Amniotic stem cell (primary cell): ENCODE results near the gene SLC25A21.
"Not testable (repeated sequence)": the region's sequence is repeated elsewhere in the genome, so short reads cannot be mapped to it uniquely, and the experiment has no call there.

ENCODE experiments used
- DNase-seq: peaks from one replicate; lab custom pipeline; 2025; lab: John Stamatoyannopoulos, UW

SLC25A21 gene

DNA sequence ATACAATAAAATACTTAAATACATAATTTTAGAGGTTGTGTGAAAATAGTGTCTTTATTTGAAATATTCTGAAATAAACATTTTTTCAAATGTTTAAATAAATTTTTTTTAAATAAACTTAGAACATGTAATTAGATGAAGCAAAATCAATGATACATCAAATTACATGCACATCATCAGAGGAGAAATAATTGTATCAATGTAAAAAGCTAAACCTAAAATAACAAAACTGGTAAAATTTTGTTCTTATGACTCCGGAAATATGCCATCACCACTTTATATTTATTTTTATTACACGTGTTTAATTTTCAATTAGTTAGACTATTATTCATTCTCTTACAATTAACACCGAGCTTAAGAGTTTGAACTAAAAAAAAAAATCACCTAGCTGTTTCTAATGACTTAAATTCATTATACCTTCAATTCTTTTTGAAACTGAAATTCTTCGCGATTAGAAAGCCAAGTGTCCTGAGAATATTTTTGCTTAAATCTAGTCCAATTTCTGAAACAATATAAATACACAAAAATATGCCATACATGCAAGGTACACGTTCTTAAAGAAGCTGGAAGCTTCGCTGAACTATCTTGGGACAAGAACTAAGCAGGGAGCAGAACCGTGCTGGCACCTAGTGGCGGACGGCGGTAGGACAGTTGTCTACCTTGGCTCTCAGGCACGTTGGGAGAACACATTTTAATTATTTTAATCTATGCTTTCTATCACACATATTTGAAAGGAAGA is 230.5 kb downstream of the SLC25A21 start:
- peak; percentile 26 for DNase-seq

DNA sequence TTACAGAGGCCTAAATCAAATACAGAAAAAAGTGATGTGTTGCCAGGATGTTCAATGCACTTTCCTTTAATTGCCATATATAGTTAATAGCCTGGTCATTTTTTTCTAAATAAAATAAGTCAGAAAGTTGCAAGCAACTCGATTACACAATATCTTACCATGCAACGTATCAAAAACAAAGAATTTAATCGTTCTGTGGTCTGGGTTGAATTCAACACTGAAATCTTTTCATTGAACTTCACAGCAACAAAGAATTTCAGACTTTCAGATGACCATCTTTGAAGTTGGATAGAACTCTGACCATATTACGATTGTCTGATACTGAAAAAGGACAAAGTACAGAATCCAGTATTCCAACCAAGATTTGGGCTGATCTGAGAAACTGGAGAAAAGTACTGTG is 231.9 kb downstream of the SLC25A21 start:
- no peak for DNase-seq

DNA sequence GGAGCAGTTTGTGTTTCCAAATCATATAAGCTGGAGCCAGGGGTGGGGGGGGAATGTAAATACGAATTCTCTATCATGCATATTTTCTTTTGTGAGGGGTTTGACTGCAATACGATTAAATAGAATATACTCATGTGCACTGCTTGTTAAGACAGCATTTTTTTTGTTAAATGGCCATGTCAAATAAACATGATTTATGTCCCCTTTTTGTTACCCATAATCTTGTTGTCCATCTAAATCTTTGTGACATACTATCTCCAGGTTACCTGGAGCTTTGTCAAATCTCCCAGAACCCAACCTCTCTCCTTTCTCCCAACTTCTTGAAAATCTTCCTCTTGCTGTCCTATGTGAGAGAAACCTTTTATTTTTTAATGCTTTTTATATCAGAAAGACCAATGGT is 233.1 kb downstream of the SLC25A21 start:
- no peak for DNase-seq

DNA sequence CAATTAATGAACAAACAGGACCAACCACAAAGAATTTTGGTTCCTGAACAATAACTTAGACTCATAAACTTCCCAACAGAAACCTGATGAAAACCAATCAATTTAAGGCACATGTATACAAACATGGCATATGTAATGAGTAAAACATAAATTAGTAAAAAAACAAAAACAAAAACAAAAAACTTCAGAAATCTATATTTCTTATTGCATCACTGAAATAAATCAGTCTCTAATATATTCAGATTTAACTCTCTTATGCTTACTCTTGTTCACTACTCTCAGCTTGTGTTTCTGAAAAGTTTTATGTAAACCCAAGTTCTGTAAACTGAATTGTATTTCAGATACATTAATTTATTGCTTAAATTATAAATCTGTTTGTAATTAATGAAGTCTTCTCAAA is 233.7 kb downstream of the SLC25A21 start:
- DNase-seq: no peak

DNA sequence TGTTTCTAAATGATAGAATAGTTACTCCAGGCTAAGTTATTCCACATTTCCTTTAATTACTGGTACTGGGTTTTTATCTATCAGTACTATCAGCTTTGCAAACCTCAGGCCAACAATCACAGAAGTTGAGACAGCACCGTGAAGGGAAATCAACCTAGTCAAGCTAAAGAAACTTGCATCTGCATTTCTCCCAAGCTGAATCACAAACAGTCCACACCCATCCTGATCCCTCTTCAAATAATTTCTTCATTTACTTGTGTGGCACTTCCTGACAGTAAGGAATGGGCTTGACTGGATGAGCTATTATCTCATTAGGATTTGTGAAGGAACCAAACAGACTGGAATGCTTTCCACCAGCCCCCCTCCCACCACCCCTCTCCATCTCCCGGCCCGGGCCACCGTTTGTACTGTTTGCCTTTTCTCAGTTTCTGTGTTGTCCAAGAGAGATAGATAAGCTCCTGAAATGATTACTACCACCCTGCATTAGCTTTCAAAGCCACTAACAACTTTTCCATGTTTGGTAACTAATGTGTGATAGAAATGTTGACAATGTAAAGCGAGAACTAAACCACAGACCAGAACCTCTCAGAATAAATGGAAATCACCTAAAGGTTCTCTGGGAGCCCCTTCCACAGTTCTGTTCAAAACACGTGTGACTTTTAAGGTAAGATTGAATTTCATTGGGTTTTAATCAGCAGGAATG is 236.3 kb downstream of the SLC25A21 start:
- DNase-seq: peak; percentile 60

DNA sequence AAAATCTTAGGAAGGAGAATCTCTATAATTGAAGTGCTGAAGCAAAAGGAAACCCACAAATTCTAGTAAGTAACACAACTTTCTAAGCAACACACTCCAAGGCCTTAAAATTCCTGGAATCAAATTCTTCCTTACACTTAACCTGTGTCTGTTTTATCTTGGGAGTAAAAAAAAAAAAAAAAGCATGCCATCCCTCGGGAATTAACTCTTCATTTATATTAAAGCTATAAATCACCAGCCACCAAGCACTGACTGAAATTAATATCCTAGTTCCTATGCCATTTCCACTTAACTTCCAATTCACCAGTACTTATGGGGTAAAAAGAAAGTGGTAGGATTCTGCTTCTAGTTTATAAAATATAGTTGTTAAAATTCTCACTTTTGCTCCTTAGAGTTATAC is 238.1 kb downstream of the SLC25A21 start:
- no peak for DNase-seq

DNA sequence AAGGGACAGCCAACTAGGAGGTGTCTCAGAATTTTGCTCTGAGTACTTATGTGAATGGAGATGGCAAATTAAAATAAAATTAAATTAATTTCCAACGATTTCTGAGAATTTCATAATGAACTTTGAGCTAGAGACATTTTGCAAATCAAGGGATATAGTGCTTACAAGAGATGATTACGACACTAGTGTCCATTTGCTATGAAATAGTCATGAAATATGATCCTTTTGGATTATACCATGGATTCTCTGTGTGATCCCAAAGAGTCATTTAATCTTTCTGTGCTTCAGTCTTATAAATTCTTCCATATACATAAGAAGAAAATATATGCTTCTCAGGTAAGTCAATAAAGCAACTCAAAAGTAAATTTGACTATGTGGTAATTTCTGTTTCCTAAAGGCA is 240.6 kb downstream of the SLC25A21 start:
- DNase-seq: no peak

DNA sequence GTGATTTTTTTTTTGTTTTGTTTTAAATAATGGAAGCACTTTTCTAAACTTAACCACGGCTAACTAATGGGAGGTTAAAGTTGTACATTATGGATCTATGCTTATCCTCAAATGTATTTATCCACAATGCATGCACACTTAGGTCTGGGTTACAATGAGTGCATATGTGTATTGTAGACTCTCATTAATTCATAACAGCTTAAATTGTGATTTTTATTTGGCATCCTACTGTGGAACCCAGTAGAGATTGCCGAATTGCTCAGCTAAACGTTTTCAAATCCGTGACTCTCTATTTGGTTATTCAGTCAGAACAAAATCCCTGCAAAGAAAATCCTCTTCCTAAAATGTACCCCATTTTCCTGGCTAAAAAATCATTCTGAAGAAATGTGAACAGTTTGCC is 244.0 kb downstream of the SLC25A21 start:
- no peak for DNase-seq

DNA sequence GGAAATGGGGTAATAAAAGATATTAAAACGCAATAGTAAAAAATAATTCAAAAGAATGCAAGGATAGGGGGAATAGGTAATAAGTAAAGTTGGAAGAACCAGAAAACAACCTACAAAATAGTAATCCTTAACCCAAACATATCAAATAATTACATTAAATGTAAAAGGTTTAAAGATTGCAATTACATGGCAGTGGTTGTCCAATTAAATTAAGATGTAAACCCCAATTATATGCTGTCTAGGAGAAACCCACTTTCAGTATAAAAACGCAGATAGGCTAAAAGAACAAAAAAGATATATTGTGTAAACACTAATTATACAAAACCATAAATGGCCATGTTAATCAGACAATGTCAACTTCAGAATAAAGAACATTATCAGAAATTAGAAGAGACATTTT is 247.3 kb downstream of the SLC25A21 start:
- no peak for DNase-seq

DNA sequence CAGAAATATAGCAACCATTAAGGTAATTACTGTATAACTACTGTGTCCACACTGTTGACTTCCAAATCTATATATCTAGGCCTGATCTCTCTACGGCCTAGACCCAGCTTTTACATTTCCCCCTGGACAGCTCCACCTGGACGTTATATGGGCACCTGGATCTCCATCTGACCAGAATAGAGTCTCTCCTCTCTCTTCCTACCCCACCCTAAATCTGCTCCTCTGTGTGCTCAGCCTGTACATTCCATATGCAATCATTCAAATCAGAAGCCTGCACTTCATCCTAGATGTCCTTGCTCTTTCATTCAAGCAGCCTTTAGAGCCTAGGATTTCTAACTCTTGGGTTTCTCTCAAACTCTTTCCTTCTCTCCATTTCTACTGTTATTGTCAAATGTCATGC is 255.7 kb downstream of the SLC25A21 start:
- DNase-seq: no peak

DNA sequence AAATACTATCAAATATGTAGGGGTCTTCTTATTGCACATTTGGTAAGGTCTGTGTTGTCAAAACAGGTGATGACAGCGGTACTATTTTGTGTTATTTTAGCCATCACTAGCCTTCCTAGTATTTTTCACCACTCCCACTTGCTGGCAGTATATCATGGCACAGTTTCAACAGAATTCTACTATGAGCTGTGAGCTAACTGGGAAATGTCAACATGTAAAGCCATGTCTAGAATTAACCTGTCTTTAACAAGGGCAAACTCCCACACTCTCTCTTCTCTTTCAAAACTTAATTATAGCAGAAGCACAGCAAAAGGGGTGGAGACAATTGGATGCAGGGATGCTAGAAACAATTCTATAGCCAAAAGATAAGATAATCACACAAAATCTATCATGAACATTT is 257.3 kb downstream of the SLC25A21 start:
- no peak for DNase-seq

DNA sequence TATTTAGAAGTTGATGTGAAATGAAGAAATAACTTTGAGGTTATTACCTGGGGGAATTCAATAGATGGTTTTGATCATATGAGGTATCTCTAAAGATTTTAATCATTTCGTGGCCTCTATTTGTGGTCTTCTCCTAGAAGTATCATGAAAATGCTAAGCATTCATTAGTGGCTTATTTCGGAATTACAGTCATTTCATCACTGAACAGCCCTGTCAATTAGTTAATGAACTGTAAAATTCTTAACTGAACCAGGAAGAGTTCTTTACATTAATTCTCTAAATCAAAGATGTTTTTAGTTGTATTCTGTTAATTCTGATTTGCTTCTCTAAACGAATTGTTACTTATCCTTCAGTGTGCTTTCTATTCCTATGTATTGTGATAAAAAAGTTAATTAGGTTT is 261.8 kb downstream of the SLC25A21 start:
- DNase-seq: no peak

DNA sequence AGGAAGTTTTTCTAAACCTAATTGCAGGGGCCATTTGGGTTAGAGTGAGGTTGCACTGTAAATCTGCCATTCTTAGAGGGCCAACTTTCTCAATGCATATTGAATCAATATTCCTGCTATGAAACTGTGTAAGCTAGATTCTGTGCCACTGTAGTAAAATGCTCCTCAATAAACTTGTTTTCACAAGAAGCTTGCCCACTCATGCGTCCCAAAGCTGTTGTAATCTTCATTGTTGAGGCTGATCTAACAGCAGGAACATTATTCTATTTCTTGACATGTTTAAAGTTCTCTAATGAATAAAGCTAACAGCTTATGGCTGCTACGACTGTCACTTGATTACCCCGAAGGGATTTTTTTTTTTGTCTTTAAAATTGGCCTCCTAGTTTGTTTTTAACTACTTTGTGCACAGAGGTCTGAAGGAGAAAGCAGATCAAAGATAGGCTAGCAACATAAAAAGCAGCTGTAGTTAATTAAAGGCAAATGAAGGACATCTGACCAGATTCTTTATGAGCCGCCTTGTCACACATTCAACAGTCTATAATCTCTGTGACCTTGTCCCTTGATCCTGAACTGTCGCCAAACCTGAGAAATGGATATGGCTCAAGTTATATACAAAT is 267.0 kb downstream of the SLC25A21 start:
- no peak for DNase-seq

DNA sequence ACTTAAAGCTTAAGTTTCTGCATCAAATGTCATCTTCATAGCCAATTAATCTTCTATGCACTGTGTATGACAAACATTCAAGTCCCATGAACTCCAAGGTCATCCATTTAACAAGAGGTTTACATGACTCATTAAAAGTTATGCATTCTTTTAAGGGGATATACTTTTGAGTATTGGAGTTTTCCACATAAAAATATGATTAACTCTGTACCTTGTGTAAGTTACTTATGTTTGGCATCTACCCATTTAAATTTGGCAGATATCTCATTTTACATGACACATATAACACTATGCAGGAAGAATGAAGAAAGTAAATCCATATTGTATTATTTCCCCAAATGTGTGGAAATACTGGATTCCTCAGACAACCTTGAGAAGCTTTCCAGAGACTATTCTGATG is 270.5 kb downstream of the SLC25A21 start:
- DNase-seq: no peak

DNA sequence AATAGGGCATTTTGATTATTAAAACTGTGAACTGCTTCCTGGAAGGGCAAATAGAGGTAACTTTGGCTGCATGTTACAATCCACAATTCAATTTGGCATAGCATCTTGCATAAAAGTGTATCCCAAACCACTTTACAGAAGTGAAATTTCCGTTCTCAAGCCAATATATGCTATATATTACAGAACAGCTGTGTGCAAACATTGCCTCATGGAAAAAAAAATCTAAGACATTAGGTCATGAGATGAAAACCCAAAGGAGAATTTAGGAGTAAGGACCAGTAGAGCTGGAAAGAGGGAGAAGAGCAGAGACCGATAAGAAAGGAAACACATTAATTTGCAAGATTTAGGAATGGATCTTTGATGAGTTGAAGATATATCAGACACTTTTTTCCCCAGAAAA is 271.6 kb downstream of the SLC25A21 start:
- DNase-seq: no peak

DNA sequence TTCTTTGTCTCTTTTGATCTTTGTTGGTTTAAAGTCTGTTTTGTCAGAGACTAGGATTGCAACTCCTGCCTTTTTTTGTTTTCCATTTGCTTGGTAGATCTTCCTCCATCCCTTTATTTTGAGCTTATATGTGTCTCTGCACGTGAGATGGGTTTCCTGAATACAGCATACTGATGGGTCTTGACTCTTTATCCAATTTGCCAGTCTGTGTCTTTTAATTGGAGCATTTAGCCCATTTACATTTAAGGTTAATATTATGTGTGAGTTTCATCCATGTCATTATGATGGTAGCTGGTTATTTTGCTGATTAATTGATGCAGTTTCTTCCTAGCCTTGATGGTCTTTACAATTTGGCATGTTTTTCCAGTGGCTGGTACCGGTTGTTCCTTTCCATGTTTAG is 276.1 kb downstream of the SLC25A21 start:
- not testable (repeated sequence) for DNase-seq

DNA sequence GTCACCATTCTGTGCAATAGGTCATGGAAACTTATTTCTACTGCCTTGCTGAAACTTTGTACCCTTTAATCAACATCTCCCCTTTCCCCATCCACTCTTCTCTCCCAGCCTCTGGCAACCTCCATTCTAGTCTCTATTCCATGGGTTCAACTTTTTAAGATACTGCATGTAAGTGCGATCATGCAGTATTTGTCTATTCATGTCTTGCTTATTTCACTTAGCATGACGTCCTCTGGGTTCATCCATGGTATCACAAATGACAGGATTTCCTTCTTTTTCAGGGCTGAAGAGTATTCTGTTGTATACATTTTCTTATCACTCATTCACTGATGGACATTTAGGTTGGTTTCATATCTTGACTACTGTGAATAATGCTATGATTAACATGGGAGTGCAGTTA is 288.4 kb downstream of the SLC25A21 start:
- DNase-seq: no peak

DNA sequence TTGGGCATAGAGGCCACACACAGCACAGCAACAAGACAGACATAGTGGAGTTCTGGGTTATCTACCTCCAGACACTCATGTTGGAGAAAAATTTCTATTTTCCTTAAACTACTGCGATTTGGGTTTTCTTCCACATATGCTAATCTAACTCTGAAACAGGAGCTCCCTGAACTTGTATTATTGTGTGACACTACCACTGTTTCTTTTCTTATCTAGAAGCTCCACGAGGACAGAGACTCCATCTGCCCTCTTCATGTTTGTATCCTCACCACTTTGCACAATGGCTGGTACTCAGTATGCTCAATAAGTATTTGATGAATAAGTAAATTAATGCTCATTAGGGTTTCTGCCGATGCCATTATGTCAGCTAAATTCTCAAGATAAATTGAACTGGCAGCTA is 292.1 kb downstream of the SLC25A21 start:
- DNase-seq: no peak

DNA sequence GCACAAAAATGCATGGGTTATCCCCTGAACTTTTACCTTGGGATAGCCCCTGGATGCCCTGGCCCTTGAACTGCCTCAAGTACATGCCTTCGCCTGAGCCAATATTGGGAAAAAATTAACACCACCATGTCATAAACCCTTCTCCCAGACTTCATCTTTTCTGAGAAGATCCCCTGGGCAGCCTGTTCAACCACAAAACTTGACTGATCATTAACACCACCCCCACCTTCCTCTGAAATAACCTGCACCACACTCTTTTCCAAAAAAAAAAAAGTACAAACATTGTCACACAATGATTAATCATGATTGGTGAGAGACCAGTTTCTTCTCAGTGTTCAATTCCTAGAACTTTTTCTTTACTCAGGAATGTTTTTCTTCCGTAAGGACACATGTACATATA is 292.8 kb downstream of the SLC25A21 start:
- DNase-seq: no peak

DNA sequence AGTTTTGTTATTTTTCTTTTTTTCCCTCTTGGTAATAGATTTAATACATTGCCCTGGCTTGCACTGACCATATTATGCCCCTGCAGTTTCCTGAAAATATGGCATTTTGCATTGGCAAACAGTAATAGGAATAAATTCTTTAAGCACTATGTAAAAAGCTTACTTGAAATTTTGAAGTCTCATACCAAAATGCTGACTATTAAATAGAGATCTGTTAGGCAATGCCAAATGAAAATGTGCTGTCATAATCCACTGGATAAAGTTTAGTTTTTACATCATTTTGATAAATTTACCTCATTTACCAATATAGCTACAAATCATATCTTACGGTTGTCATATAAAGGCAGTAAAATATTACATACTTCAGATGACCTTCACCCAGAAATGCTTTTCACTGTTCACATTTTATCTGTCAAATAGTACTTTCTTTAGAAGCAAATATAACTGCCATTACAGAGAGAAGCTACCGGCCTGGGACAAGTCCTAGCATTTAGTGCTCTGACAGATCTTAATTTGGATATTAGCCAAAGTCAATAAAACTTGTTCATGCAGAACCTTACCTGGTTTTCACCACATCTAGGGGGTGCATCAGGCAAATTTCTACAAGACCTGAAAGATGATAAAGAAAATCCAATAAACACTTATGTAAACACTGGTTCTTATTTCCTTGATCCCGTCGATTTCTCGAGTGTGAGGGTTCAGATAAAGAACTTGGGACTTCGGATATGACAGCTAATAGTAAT is 297.8 kb downstream of the SLC25A21 start:
- no peak for DNase-seq

DNA sequence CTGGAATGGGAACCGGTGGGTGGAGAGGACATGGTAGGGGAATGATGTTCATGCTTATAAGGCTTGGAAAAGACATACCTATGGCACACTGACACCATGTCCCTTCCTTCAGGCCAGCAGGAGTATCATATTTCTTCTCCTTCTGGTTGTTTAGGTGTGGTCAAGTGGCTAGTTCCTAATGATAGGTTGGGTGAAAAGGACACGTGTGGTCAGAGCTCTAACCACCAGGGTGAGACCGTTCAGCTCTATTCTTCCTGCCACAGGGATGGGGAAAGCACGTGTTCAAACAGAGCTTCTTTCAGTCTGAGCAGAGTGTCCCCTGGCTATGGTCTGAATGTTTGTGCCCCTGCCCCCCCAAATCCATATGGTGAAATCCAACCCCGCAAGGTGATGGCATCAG is 301.6 kb downstream of the SLC25A21 start:
- no peak for DNase-seq

DNA sequence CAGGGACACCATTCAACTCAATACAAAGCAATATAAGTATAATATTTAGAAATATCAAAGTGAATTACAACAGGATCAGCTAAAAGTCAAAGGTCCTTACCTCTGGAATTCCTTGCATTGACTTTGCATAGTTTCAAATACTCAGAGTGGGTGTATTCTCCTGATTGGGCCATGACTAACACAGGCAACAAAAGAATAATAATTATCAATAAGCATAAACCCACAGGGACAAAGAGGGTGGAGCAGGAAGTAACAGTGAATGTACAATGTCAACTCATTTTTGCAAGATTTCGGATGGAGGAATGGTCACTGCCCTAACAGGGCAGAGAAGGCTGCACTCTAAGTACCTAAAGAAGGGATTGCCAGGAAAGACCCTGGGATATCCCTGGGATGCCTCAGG is 303.3 kb downstream of the SLC25A21 start:
- DNase-seq: no peak

DNA sequence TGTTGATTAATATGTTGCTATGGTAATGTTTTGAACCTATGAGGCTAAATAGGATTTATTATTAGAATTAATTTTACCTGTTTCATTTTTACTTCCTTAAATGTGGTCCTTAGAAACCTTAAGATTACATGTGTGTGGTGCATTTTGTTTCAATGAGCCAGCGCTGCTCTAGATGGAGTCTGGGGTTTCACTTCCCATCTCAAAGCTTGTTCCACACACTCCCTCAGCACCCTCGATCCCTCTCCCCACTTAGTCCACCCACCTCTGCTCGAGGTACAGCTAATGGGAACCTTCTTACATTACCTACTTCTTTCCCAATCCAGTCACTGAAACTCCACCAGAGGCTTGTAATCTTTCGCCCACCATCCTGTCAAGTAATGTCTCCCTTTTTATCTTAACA is 305.5 kb downstream of the SLC25A21 start:
- DNase-seq: no peak
